Measurements from ENCODE around the gene KIRREL3. TPM values are rescaled to one million over a fixed set of nuclear protein-coding genes. Genes with fewer than 3 reads are reported as not detected.

The KIRREL3 gene
- total and polyA plus RNA-seq, 3 experiments from 2014 or later = not detected

GRCh38 chr11:126588630-126589491, 411.7 kb downstream of the KIRREL3 start:
- Mint-ChIP-seq H3K4me3 (no peak overlapping the region), H3K36me3 (no peaks in the 10 kb centered on the region)

GRCh38 chr11:126587541-126587940, 413.0 kb downstream of the KIRREL3 start:
- Histone ChIP-seq H3K4me1 (ENCODE audit: insufficient read depth, low read length) (no peaks in the 10 kb centered on the region), H3K27me3 (ENCODE audit: insufficient read depth, low read length, poor library complexity, severe bottlenecking) (no peaks in the 10 kb centered on the region), H3K4me3 (ENCODE audit: low read length) (no peak overlapping the region), H3K36me3 (ENCODE audit: insufficient read depth, low read length) (no peaks in the 10 kb centered on the region), H3K27ac (ENCODE audit: low read depth, low read length) (no peak overlapping the region), H3K9me3 (ENCODE audit: low read length) (no peaks in the 10 kb centered on the region)
- Mint-ChIP-seq H3K4me1 (no peaks in the 10 kb centered on the region), H3K27ac (no peak overlapping the region), H3K36me3 (no peaks in the 10 kb centered on the region), H3K27me3 (peaks cover 0 to 10% of the 10 kb centered on the region in 2 donors), H3K9me3 (no peaks in the 10 kb centered on the region), H3K4me3 (no peak overlapping the region)
- POLR2A ChIA-PET = no interaction called here
- DNase-seq = no peak
- CTCF ChIA-PET = no interaction called here

More at GRCh38 chr11:126588630-126589491, 411.7 kb downstream of the KIRREL3 start:
- no peaks in the 10 kb centered on the region for H3K27me3 ChIP-seq (ENCODE audit: insufficient read depth, low read length, poor library complexity, severe bottlenecking)
- no peaks in the 10 kb centered on the region for H3K9me3 ChIP-seq (ENCODE audit: low read length)
- no peaks in the 10 kb centered on the region for H3K36me3 ChIP-seq (ENCODE audit: insufficient read depth, low read length)
- ChIA-PET POLR2A (no interaction called here), CTCF (no interaction called here)
- Mint-ChIP-seq H3K9me3 (no peaks in the 10 kb centered on the region), H3K4me1 (no peaks in the 10 kb centered on the region), H3K27me3 (peaks cover 0 to 8% of the 10 kb centered on the region in 2 donors), H3K27ac (no peak overlapping the region)
- no peaks in the 10 kb centered on the region for H3K4me1 ChIP-seq (ENCODE audit: insufficient read depth, low read length)
- no peak for DNase-seq
- H3K27ac ChIP-seq (ENCODE audit: low read depth, low read length) = no peak overlapping the region
- H3K4me3 ChIP-seq (ENCODE audit: low read length) = no peak overlapping the region

- CTCF ChIA-PET = no interaction called here
- H3K36me3 ChIP-seq (ENCODE audit: insufficient read depth, low read length) = no peaks in the 10 kb centered on the region
- H3K4me3 Mint-ChIP-seq = no peak overlapping the region
- H3K4me1 Mint-ChIP-seq = no peaks in the 10 kb centered on the region
- no peaks in the 10 kb centered on the region for H3K36me3 Mint-ChIP-seq
- no peak overlapping the region for H3K4me3 ChIP-seq (ENCODE audit: low read length)
- no peaks in the 10 kb centered on the region for H3K27me3 ChIP-seq (ENCODE audit: insufficient read depth, low read length, poor library complexity, severe bottlenecking)
- H3K4me1 ChIP-seq (ENCODE audit: insufficient read depth, low read length) = no peaks in the 10 kb centered on the region
- DNase-seq = no peak
- POLR2A ChIA-PET = no interaction called here
- no peak overlapping the region for H3K27ac Mint-ChIP-seq
- no peaks in the 10 kb centered on the region for H3K9me3 Mint-ChIP-seq
- no peaks in the 10 kb centered on the region for H3K9me3 ChIP-seq (ENCODE audit: low read length)
- H3K27ac ChIP-seq (ENCODE audit: low read depth, low read length) = no peak overlapping the region
- peaks cover 0 to 7% of the 10 kb centered on the region in 2 donors for H3K27me3 Mint-ChIP-seq
Observed at GRCh38 chr11:126585774-126586491, 414.6 kb downstream of the KIRREL3 start.

GRCh38 chr11:126585388-126585773, 415.2 kb downstream of the KIRREL3 start:
- Histone ChIP-seq H3K27ac (ENCODE audit: low read depth, low read length) (no peak overlapping the region), H3K9me3 (ENCODE audit: low read length) (no peaks in the 10 kb centered on the region), H3K27me3 (ENCODE audit: insufficient read depth, low read length, poor library complexity, severe bottlenecking) (no peaks in the 10 kb centered on the region), H3K36me3 (ENCODE audit: insufficient read depth, low read length) (no peaks in the 10 kb centered on the region), H3K4me3 (ENCODE audit: low read length) (no peak overlapping the region), H3K4me1 (ENCODE audit: insufficient read depth, low read length) (no peaks in the 10 kb centered on the region)
- ChIA-PET CTCF (no interaction called here), POLR2A (no interaction called here)
- Mint-ChIP-seq H3K9me3 (no peaks in the 10 kb centered on the region), H3K4me3 (no peak overlapping the region), H3K27ac (no peak overlapping the region), H3K27me3 (peaks cover 0 to 7% of the 10 kb centered on the region in 2 donors), H3K4me1 (no peaks in the 10 kb centered on the region), H3K36me3 (no peaks in the 10 kb centered on the region)
- DNase-seq = no peak

DNA sequence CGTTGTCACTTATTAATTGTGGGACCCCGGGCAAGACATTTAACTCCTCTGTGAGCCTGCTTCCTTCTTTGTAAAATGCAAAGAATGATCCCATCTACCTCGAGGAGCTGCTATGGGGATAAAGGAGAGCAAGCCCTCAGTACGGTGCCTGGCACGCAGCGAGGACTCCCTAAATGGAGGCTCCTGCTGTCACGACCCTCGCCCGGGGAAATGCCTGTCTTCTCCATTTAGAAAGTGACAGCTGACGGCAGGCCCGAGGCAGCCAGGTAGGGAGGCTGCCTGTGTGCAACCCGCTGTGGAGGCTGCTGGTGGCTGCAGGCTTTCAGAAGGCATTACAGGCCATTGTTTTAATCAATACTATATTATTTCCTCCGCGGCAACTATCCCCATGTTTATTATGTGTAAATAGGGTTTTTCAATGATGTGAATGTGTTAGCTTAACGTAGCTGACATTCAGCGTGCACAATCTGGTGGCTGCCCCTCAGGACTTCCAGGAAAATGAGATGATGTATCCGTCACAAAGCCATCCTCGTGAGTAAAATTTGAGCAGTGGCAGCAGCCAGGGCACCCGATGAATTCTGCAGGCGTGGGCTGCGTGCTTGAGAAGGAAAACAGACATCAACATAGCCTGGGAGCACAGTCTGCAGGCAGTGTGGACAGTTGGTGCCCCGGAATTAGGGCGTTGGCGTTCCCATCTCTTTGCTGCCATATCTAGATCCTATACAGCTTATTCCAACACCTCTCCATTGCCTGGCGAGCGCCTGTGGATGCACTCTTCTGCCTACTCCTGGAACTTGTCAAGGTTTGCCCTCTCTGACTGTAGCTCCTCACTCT, 416.8 kb downstream of the KIRREL3 start:
- Histone ChIP-seq H3K27me3 (ENCODE audit: insufficient read depth, low read length, poor library complexity, severe bottlenecking) (no peaks in the 10 kb centered on the region), H3K36me3 (ENCODE audit: insufficient read depth, low read length) (no peaks in the 10 kb centered on the region), H3K27ac (ENCODE audit: low read depth, low read length) (no peak overlapping the region), H3K9me3 (ENCODE audit: low read length) (no peaks in the 10 kb centered on the region), H3K4me3 (ENCODE audit: low read length) (no peak overlapping the region), H3K4me1 (ENCODE audit: insufficient read depth, low read length) (no peaks in the 10 kb centered on the region)
- Mint-ChIP-seq H3K27me3 (peaks cover 0 to 7% of the 10 kb centered on the region in 2 donors), H3K36me3 (no peaks in the 10 kb centered on the region), H3K4me1 (no peaks in the 10 kb centered on the region), H3K4me3 (no peak overlapping the region), H3K9me3 (peaks cover 0 to 2% (median 0%) of the 10 kb centered on the region in 5 donors), H3K27ac (no peak overlapping the region)
- ChIA-PET POLR2A (no interaction called here), CTCF (interaction anchor here (1.6 kb wide), 1 partner anchor 10 kb away, joined by 3 read pairs; no protein-coding TSS in a partner anchor)
- DNase-seq = no peak

GRCh38 chr11:126583101-126583500, 417.5 kb downstream of the KIRREL3 start:
- no peak overlapping the region for H3K4me3 Mint-ChIP-seq
- H3K4me3 ChIP-seq (ENCODE audit: low read length) = no peak overlapping the region
- H3K9me3 Mint-ChIP-seq = peaks cover 0 to 2% (median 0%) of the 10 kb centered on the region in 5 donors
- H3K27me3 ChIP-seq (ENCODE audit: insufficient read depth, low read length, poor library complexity, severe bottlenecking) = no peaks in the 10 kb centered on the region
- H3K36me3 Mint-ChIP-seq = no peaks in the 10 kb centered on the region
- peaks cover 0 to 3% of the 10 kb centered on the region in 2 donors for H3K27me3 Mint-ChIP-seq
- H3K4me1 ChIP-seq (ENCODE audit: insufficient read depth, low read length) = no peaks in the 10 kb centered on the region
- no peaks in the 10 kb centered on the region for H3K36me3 ChIP-seq (ENCODE audit: insufficient read depth, low read length)
- no peaks in the 10 kb centered on the region for H3K4me1 Mint-ChIP-seq
- ChIA-PET POLR2A (no interaction called here), CTCF (interaction anchor here (1.6 kb wide), 1 partner anchor 9 kb away, joined by 3 read pairs; no protein-coding TSS in a partner anchor)
- H3K9me3 ChIP-seq (ENCODE audit: low read length) = no peaks in the 10 kb centered on the region
- DNase-seq = no peak
- H3K27ac ChIP-seq (ENCODE audit: low read depth, low read length) = no peak overlapping the region
- no peak overlapping the region for H3K27ac Mint-ChIP-seq

DNA sequence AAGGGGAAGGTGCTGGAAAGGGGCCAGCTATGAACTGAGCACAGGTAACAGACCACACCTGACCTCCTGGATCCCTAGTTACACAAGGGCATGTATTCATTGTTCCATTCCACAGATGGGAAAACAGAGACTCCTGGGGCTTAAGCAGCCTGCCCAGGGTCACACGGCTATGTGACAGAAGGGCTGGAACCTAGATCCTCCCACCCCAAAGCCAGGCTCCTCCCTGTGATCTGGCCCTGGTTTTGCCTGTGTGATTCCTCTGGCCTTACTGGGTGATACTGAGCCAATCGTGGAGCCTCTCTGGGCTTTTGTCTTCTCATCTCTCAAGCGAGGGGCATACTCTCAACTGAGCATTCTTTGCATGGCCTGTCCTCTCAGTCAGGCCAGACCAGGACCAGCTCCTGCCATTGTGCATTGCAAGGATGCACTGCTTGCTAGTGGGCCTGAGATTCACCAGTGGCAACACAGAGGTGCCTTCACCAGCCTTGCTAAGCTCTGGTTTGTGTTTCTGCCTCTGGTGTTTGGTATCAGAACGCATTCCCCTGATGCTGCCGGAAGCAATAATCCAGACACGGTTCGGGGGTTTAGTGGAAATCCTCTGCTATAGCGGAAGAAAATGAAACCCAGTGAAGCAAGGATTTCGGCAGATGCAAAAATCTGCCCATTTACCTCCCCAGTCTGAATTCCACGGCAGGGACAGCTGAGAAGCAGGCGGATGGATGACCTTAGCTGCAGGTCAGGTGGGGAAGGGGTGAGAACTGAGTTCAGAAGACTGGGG, 418.5 kb downstream of the KIRREL3 start:
- CTCF ChIA-PET = no interaction called here
- no peak overlapping the region for H3K4me3 Mint-ChIP-seq
- H3K27me3 ChIP-seq (ENCODE audit: insufficient read depth, low read length, poor library complexity, severe bottlenecking) = no peaks in the 10 kb centered on the region
- POLR2A ChIA-PET = no interaction called here
- H3K36me3 ChIP-seq (ENCODE audit: insufficient read depth, low read length) = no peaks in the 10 kb centered on the region
- H3K9me3 ChIP-seq (ENCODE audit: low read length) = no peaks in the 10 kb centered on the region
- H3K27ac ChIP-seq (ENCODE audit: low read depth, low read length) = no peak overlapping the region
- peaks cover 0 to 4% of the 10 kb centered on the region in 2 donors for H3K27me3 Mint-ChIP-seq
- DNase-seq = no peak
- no peak overlapping the region for H3K4me3 ChIP-seq (ENCODE audit: low read length)
- H3K27ac Mint-ChIP-seq = no peak overlapping the region
- H3K4me1 Mint-ChIP-seq = no peaks in the 10 kb centered on the region
- H3K9me3 Mint-ChIP-seq = peaks cover 0 to 2% (median 0%) of the 10 kb centered on the region in 5 donors
- H3K36me3 Mint-ChIP-seq = no peaks in the 10 kb centered on the region
- H3K4me1 ChIP-seq (ENCODE audit: insufficient read depth, low read length) = no peaks in the 10 kb centered on the region

Data from CD8-positive, alpha-beta memory T cell (primary cell).